C4-2B (cell line): Measurements from ENCODE around the gene COL4A1.

ENCODE experiments used
- H3K27ac ChIP-seq: fragments of 450-650 bp; 2 replicates; pipeline ENCODE4 v1.5.1; 2017
- ZFX ChIP-seq: fragments of 450-650 bp; IDR thresholded peaks from 2 replicates; pipeline ENCODE4 v1.6.1; 2017
- TF ChIP-seq, protein P1 (sequence below): fragments of 450-650 bp; conservative IDR thresholded peaks from 2 replicates; pipeline ENCODE4 v1.5.1; 2017; ENCODE audit warnings: mild to moderate bottlenecking

COL4A1 gene

DNA sequence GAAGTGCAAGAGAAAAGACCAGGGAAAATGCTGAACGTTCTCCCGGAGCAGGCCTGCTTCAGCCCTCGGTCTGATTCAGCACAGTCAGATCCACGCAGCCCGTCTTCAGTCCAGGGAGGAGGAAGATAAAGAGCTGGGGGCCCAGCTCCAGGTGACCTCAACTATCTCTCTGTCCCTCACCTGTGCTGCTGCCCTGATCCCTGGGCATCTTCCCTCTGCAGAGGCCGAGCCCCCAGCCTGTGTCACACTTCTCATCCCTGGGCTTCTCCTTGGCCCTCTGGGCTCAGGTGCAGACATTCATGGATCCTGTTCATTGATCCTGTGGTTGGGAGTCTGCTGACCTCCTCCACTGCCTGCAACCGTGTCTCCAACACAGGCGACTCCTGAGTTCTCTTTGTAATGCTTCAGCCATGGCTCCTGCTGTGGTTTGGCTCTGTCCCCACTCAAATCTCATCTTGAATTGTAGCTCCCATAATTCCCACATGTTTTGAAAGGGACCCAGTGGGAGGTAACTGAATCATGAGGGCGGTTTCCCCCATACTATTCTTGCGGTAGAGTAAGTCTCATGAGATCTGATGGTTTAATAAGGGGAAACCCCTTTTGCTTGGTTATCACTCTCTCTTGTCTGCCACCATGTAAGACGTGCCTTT is 28.0 kb upstream of the COL4A1 start:
- no peak for TF ChIP-seq ZFX
- TF ChIP-seq, protein P1, sequence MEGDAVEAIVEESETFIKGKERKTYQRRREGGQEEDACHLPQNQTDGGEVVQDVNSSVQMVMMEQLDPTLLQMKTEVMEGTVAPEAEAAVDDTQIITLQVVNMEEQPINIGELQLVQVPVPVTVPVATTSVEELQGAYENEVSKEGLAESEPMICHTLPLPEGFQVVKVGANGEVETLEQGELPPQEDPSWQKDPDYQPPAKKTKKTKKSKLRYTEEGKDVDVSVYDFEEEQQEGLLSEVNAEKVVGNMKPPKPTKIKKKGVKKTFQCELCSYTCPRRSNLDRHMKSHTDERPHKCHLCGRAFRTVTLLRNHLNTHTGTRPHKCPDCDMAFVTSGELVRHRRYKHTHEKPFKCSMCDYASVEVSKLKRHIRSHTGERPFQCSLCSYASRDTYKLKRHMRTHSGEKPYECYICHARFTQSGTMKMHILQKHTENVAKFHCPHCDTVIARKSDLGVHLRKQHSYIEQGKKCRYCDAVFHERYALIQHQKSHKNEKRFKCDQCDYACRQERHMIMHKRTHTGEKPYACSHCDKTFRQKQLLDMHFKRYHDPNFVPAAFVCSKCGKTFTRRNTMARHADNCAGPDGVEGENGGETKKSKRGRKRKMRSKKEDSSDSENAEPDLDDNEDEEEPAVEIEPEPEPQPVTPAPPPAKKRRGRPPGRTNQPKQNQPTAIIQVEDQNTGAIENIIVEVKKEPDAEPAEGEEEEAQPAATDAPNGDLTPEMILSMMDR, result no peak
- no peak overlapping the region for H3K27ac ChIP-seq

DNA sequence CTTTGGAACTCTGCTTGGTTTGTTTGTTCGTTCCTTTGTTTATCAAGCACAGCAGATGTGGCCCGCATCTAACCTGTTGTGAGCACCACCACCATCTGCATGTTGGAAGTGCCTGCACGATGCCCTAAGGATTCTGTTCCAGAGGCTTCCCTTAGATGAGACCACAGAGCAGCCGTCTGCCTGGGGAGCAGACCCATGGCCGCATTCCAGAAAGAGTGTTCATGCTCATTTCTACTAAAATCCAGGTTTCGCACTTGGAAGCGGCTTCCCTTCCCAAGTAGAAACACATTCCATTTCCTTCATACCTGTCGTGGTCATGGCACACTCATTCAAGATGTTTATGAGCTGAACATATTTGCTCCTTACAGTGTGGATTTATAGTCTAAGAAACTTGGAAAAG is 27.3 kb upstream of the COL4A1 start:
- no peak overlapping the region for H3K27ac ChIP-seq
- TF ChIP-seq, protein P1, result no peak
- no peak for TF ChIP-seq ZFX

DNA sequence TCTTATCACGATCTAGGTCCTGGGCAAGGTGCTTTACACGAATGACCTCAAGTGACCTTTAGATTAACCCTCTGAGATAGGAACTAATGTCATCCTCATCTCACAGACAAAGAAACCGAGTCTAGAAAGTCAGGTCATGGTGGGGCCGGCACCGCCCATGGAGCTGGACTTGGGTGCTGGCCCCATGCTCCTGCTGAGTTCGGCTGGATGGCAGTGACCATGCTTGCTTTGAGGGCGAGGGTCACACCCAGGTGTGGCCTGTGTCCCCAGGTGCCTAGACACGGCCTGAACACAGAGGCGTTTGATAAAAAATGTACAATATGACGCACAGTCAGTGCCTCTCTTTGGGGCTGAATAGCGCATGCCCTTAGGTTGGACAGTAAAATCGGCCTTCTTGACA is 26.9 kb upstream of the COL4A1 start:
- H3K27ac ChIP-seq, result no peak overlapping the region
- TF ChIP-seq, protein P1, result no peak
- TF ChIP-seq ZFX, result no peak

DNA sequence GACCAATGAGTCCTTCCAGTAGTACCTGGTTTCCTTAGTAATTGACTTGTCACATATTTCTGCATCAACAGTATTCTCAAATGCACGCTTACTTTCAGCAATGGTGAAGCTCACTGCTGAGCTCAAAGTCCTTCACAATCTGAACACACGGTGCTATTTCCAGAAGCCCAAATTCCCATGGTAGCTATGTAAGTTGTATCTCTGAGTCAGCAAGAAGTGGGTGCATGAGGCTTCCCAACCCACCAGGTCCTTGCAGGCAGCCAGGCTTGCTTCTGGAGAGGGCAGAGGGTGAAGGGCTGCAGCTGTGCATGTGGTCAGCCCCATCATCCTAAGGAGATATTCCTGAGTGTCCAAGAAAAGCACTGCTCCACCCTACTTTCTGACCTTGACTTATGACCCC is 25.8 kb upstream of the COL4A1 start:
- no peak overlapping the region for H3K27ac ChIP-seq
- TF ChIP-seq, protein P1, result no peak
- no peak for TF ChIP-seq ZFX

DNA sequence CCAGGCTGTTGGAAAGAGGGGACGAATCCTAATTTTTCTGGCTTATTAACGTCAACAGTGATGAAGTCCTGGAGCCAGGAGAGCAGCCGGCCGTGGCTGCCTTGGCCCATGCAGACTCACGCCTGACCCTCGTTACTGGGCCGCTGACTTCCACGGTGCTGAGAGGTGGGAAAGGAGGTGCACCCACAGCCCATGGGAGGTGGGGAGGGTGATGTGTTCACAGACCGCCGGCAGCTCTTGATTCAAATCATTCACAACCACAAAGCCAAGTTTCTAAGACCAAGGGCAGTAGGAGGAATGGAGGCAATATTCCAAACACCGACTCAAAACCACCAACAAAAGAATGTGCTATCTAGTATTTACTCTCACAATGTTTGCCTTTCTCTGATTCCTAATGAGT is 24.4 kb upstream of the COL4A1 start:
- TF ChIP-seq, protein P1, result no peak
- no peak for TF ChIP-seq ZFX
- no peak overlapping the region for H3K27ac ChIP-seq

DNA sequence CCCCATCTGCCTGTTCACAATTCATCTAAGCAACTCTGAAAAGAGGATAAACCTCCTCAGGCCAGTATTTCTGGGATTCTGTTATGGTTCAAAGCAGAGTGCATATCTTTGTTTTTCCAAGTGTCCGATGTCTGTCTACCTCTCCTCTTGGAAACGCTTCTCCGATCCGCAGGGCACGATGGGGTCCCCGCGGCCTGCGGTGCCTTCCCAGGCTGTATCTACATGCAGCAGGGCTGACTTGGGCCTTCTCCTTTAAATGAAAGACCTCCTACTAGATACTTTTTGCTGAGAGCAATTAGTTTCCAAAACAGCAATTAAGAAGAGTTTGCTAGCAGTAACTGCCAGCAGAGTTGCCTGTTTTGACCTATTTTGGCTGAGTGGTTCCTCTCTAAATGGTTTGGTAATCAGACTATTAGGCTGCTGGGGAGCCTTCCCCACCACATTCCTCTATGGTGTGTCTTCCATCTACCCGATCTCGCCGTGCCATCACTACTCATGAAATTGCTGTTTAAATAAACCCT is 23.6 kb upstream of the COL4A1 start:
- H3K27ac ChIP-seq, result no peak overlapping the region
- TF ChIP-seq, protein P1, result no peak
- TF ChIP-seq ZFX, result no peak

DNA sequence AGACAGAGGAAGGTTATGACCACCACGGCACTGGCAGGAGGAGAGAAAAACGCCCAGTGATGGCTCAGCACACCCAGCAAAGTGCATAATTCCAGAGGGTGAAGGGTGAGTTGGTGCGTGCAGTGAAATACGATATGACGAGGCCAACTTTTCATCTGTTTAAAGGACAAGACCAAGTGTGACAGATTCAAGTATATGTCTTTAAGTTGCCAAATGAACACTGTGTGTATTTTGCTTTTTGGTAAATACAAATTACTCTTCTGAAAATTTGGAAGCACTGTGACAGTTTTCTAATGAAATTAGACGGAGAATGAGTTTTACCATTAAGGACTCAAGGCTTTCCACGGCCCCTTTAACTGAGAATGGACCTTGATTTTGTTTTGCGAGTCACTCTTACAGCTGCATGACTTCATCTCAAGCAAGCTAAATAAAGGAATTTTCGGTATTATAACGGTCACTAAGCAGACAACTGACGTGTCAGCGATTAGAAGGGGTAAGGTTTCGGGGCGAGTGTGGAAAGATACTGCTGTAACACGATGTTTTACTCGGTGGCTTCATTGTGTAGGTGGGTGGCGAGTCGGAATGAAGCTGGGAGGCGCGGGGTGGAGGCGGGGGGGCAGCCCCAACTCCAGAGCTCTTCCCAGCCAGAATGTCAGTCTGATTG is 23.0 kb upstream of the COL4A1 start:
- TF ChIP-seq, protein P1, result no peak
- no peak for TF ChIP-seq ZFX
- H3K27ac ChIP-seq, result no peak overlapping the region
